Cardiac muscle cell (in vitro differentiated cells and primary cell): ENCODE results near the gene TOP2A. TPM values are rescaled to one million over a fixed set of nuclear protein-coding genes. Genes with fewer than 3 reads are reported as not detected.

Experiments used
- DNase-seq, 2 donors: peaks; one replicate each; pipeline versions ENCODE4 v3.0.0 to v3.0.0-alpha.2; 2010 to 2017; ENCODE audit warnings: low read depth in 1 of 2, low spot score in 1 of 2
- H3K27ac ChIP-seq: fragments of 200-600 bp; sonication (generic); 2 replicates; pipeline ENCODE4 v1.5.1; 2016
- H3K27me3 ChIP-seq: fragments of 200-600 bp; sonication (generic); 2 replicates; pipeline ENCODE4 v1.6.0; 2016; ENCODE audit warnings: control low read depth
- H3K36me3 ChIP-seq: fragments of 200-600 bp; sonication (generic); 2 replicates; pipeline ENCODE4 v1.5.1; 2016; ENCODE audit warnings: control low read depth
- H3K4me1 ChIP-seq: fragments of 200-600 bp; sonication (generic); 2 replicates; pipeline ENCODE4 v1.8.1; 2017; ENCODE audit warnings: low read depth, mild to moderate bottlenecking, mixed run types
- H3K4me3 ChIP-seq: fragments of 200-600 bp; sonication (generic); 2 replicates; pipeline ENCODE4 v1.5.1; 2016; ENCODE audit warnings: mild to moderate bottlenecking
- H3K9me3 ChIP-seq: fragments of 200-600 bp; sonication (generic); 2 replicates; pipeline ENCODE4 v1.5.1; 2017; ENCODE audit warnings: low read depth, mild to moderate bottlenecking, control low read depth
- CTCF ChIP-seq: IDR thresholded peaks from 2 replicates; pipeline ENCODE4 v1.5.1; 2012; ENCODE audit warnings: low read depth, mild to moderate bottlenecking, low read length
- polyA plus RNA-seq: library from polyadenylated mRNA; unstranded; fragments of >200 nt; fragmentation: Nextera tagmentation; extraction: Ambion mirVana; gene quantifications from 2 replicates; pipeline ENCODE4 v1.2.1, GENCODE V29; 2016
- total RNA-seq: library from RNA; depleted of rRNA; stranded (reverse); fragments of >200 nt; gene quantifications from 2 replicates; pipeline ENCODE4 v1.2.3, GENCODE V29; 2016

TOP2A gene
- total and polyA plus RNA-seq, 2 experiments from 2014 or later: 21.7 to 127 TPM

- Histone ChIP-seq H3K27me3 (peaks cover 2% of the 10 kb centered on the region), H3K36me3 (peaks cover 9% of the 10 kb centered on the region), H3K4me3 (no peak overlapping the region), H3K27ac (no peak overlapping the region), H3K9me3 (no peaks in the 10 kb centered on the region), H3K4me1 (peaks cover 15% of the 10 kb centered on the region)
- TF ChIP-seq CTCF: peak; percentile 82
- DNase-seq: peak; percentile 68 to 70
Measured at GRCh38 chr17:40355123-40355803, 62.4 kb downstream of the TOP2A start.

- H3K36me3 ChIP-seq: peaks cover 9% of the 10 kb centered on the region
- H3K9me3 ChIP-seq: no peaks in the 10 kb centered on the region
- H3K4me1 ChIP-seq: peaks cover 17% of the 10 kb centered on the region
- H3K27me3 ChIP-seq: no peaks in the 10 kb centered on the region
- DNase-seq: no peak
- H3K27ac ChIP-seq: peak overlapping the region; percentile 2
- H3K4me3 ChIP-seq: no peak overlapping the region
- TF ChIP-seq CTCF: no peak
Measured at GRCh38 chr17:40354221-40355122, 63.2 kb downstream of the TOP2A start.

GRCh38 chr17:40352779-40353394, 64.8 kb downstream of the TOP2A start:
- Histone ChIP-seq H3K4me3 (no peak overlapping the region), H3K36me3 (peaks cover 12% of the 10 kb centered on the region), H3K9me3 (no peaks in the 10 kb centered on the region), H3K27me3 (no peaks in the 10 kb centered on the region), H3K27ac (no peak overlapping the region), H3K4me1 (peaks cover 20% of the 10 kb centered on the region)
- no peak for DNase-seq
- no peak for TF ChIP-seq CTCF

GRCh38 chr17:40352237-40352778, 65.4 kb downstream of the TOP2A start:
- Histone ChIP-seq H3K27me3 (no peaks in the 10 kb centered on the region), H3K9me3 (no peaks in the 10 kb centered on the region), H3K4me3 (no peak overlapping the region), H3K27ac (no peak overlapping the region), H3K36me3 (peaks cover 12% of the 10 kb centered on the region), H3K4me1 (peaks cover 26% of the 10 kb centered on the region)
- no peak for DNase-seq
- no peak for TF ChIP-seq CTCF
